Lung (tissue), 12 donors: Measurements from ENCODE around the gene RIPPLY3. TPM values are rescaled to one million over a fixed set of nuclear protein-coding genes. Genes with fewer than 3 reads are reported as not detected.

Source experiments
- ATAC-seq: fragments of 200-7000 bp; cut with Tn5 transposase; one replicate; pipeline ENCODE4 v1.9.1; 2020; ENCODE audit warnings: moderate number of reproducible peaks; ENCODE audit not compliant: insufficient read depth, low FRiP score
- DNase-seq, 3 donors: peaks; one replicate each; pipeline ENCODE4 v3.0.0-alpha.2; 2013 to 2017
- H3K27ac ChIP-seq, 2 donors: one replicate each; pipeline ENCODE4 v1.5.1; 2013; ENCODE audit warnings: mild to moderate bottlenecking in 2 of 2, moderate library complexity in 2 of 2, control low read depth in 1 of 2, inconsistent platforms in 1 of 2, low read depth in 1 of 2, low read length in 1 of 2
- H3K27me3 ChIP-seq, 3 donors: one replicate each; pipeline ENCODE4 v1.5.1; 2013; ENCODE audit warnings: low read length in 2 of 3; ENCODE audit not compliant: control insufficient read depth in 3 of 3, insufficient read depth in 3 of 3
- H3K36me3 ChIP-seq, 4 donors: one replicate each; pipeline ENCODE4 v1.5.1; 2013; ENCODE audit warnings: low read length in 4 of 4, mild to moderate bottlenecking in 1 of 4, moderate library complexity in 1 of 4; ENCODE audit not compliant: control insufficient read depth in 4 of 4, insufficient read depth in 4 of 4
- H3K4me1 ChIP-seq, 5 donors: one replicate each; pipeline ENCODE4 v1.5.1; 2013; ENCODE audit warnings: low read length in 5 of 5, mild to moderate bottlenecking in 2 of 5, moderate library complexity in 1 of 5; ENCODE audit not compliant: control insufficient read depth in 5 of 5, insufficient read depth in 5 of 5
- H3K4me3 ChIP-seq: one replicate; pipeline ENCODE4 v1.5.1; 2013; ENCODE audit warnings: mild to moderate bottlenecking, control low read depth, moderate library complexity
- H3K9ac ChIP-seq, 2 donors: one replicate each; pipeline ENCODE4 v1.5.1; 2013; ENCODE audit warnings: low read length in 2 of 2, control low read depth in 1 of 2; ENCODE audit not compliant: insufficient read depth in 1 of 2
- H3K9me3 ChIP-seq, 4 donors: one replicate each; pipeline ENCODE4 v1.5.1; 2013; ENCODE audit warnings: low read length in 3 of 4, mild to moderate bottlenecking in 1 of 4, moderate library complexity in 1 of 4; ENCODE audit not compliant: control insufficient read depth in 4 of 4, insufficient read depth in 3 of 4
- WGBS, 2 donors: extraction: QIAGEN DNeasy Blood & Tissue Kit; methylation state at CpG; one replicate each; pipeline ENCODE4 v1.1.7; 2013; 5-methylcytosine and 5-hydroxymethylcytosine counted together
- polyA plus RNA-seq, 2 donors: library from polyadenylated mRNA; stranded (reverse); fragments of 200-250 nt; gene quantifications; one replicate each; pipeline ENCODE4 v1.2.1, GENCODE V29; 2013
- total RNA-seq, 2 donors: library from RNA; depleted of rRNA in 1 of 2; stranded (reverse); fragments of >200 nt in 1 of 2; gene quantifications; one replicate each; pipeline ENCODE4 v1.2.1, GENCODE V29; 2014 to 2021
- TF ChIP-seq, protein P1 (sequence below): IDR thresholded peaks from 2 replicates; pipeline ENCODE4 v1.5.1; 2012; ENCODE audit warnings: mild to moderate bottlenecking; ENCODE audit errors: control extremely low read depth, extremely low read depth
- donor health status: control.
- donor health status: control.
- donor health status: Bipolar disorder and iron deficiency.
- donor health status: healthy.
- donor health status: DM: yes; HTN: yes; CAD: no.

The RIPPLY3 gene
- total and polyA plus RNA-seq, 4 donors, result 0.18 to 2.1 (median 0.57) TPM

DNA sequence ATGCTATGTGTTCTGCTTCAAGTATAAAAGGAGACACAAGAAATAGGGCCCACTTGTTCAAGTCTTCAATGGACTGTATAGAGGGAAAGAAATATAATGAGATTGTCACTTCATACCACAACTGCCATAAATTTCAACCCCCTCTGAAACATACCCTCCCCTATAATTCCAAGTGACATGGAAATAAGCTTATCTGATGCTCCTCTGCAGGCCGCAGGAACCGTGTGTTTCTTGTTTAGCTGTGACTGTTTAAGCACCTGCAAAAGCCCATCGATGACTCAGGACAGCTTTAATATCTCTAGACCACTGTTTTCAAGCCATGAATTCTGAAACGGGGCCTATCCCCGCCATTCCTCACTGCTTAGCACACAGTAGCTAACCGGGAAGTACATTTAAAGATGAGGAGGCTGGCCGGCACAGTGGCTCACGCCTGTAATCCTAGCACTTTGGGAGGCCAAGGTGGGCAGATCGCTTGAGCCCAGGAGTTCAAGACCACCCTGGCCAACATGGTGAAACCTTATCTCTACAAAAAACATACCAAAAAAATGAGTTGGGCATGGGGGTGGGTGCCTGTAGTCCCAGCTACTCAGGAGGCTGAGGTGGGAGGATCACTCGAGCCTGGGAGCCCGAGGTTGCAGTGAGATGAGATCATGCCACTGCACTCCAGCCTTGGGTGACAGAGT lies 44.3 kb upstream of the RIPPLY3 start:
- ATAC-seq, result no peak
- Histone ChIP-seq H3K9ac (no peak overlapping the region), H3K36me3 (peaks cover 0 to 13% (median 7%) of the 10 kb centered on the region in 4 donors), H3K27me3 (no peaks in the 10 kb centered on the region), H3K4me1 (peaks cover 0 to 10% (median 3%) of the 10 kb centered on the region in 5 donors), H3K9me3 (no peaks in the 10 kb centered on the region), H3K27ac (no peak overlapping the region), H3K4me3 (no peak overlapping the region)
- 78 to 91% methylated on average over 11 of the region's 11 CpGs for WGBS, 2 donors
- no peak for DNase-seq
- TF ChIP-seq, protein P1, sequence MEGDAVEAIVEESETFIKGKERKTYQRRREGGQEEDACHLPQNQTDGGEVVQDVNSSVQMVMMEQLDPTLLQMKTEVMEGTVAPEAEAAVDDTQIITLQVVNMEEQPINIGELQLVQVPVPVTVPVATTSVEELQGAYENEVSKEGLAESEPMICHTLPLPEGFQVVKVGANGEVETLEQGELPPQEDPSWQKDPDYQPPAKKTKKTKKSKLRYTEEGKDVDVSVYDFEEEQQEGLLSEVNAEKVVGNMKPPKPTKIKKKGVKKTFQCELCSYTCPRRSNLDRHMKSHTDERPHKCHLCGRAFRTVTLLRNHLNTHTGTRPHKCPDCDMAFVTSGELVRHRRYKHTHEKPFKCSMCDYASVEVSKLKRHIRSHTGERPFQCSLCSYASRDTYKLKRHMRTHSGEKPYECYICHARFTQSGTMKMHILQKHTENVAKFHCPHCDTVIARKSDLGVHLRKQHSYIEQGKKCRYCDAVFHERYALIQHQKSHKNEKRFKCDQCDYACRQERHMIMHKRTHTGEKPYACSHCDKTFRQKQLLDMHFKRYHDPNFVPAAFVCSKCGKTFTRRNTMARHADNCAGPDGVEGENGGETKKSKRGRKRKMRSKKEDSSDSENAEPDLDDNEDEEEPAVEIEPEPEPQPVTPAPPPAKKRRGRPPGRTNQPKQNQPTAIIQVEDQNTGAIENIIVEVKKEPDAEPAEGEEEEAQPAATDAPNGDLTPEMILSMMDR, result no peak

DNA sequence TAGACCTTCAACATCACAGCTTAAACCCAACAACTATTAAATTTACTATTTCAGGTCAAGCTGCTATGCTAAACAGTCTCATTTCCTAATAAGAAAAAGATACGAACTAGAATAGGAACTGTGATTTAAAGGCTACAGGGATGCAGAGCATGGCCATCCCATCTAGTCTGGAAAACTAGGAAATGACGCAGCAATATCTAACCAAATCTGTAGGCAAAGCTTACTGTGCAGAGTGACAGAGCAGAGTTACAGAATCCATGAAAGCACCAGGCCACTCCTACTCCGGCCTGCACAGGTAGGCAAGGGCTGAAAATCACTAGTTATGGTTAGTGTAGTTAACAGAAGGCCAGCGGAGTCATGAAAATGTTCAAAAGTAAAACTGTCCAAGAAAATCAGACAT lies 42.1 kb upstream of the RIPPLY3 start:
- TF ChIP-seq, protein P1, result no peak
- ATAC-seq (no peak), DNase-seq (no peak)
- Histone ChIP-seq H3K4me3 (no peak overlapping the region), H3K36me3 (peaks cover 0 to 13% (median 5%) of the 10 kb centered on the region in 4 donors), H3K27me3 (no peaks in the 10 kb centered on the region), H3K9ac (no peak overlapping the region), H3K27ac (no peak overlapping the region), H3K4me1 (peaks cover 0 to 10% (median 3%) of the 10 kb centered on the region in 5 donors), H3K9me3 (no peaks in the 10 kb centered on the region)
- 78 to 90% methylated on average over 4 of the region's 4 CpGs for WGBS, 2 donors

DNA sequence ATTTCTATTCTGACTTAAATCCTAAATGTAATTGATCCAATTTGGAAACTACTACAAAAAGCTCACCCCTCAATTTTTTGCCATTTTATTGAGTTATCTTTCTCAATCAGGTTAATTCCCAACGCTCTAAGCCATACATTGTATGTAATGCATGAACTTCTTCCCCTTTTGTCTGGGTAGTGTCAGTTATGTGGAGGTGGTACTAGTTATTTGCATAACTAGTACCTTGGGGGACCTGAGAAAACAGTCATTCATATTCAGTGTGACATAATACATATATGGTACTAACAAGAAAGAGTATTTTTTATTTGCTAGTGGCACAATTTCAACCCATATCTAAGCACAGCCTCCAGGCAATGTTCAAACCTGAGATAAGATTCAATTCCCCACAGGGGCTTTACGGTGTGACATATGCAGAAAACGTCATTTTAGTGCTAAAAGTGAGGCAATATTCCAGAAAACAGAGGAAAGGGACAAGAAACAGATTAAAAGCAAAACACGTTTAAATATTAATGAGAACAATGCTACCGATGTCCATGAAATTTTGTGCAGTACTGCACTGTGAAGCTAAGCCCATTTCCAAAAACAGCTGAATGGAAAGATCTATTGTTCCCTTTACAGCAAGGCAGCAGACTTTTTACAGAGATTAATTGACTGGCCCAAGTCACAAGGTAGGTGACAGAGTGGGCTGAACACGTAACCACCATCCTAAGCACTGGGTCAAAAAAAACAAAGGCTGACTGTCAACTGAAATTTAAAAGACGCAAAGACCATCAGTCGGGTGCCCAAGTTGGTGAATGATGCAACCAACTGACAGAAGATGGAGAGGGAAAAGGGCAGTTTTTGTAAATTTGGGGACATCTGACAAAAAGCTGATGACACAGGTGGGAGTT lies 41.4 kb upstream of the RIPPLY3 start:
- Histone ChIP-seq H3K4me1 (peaks cover 0 to 10% (median 3%) of the 10 kb centered on the region in 5 donors), H3K4me3 (no peak overlapping the region), H3K27me3 (no peaks in the 10 kb centered on the region), H3K9me3 (no peaks in the 10 kb centered on the region), H3K27ac (no peak overlapping the region), H3K36me3 (peaks cover 0 to 12% (median 3%) of the 10 kb centered on the region in 4 donors), H3K9ac (no peak overlapping the region)
- no peak for DNase-seq
- no peak for ATAC-seq
- TF ChIP-seq, protein P1, result no peak
- 81 to 82% methylated on average over 8 of the region's 8 CpGs for WGBS, 2 donors
